Kidney epithelial cell (primary cell): ENCODE data around the gene ABTB2. TPM values are rescaled to one million over a fixed set of nuclear protein-coding genes. Genes with fewer than 3 reads are reported as not detected.

Experiments used
- DNase-seq: peaks from one replicate; pipeline ENCODE4 v3.0.0-alpha.2; 2010; ENCODE audit warnings: low read depth
- H3K27me3 ChIP-seq: 2 replicates; pipeline ENCODE4 v1.6.0; 2011; ENCODE audit warnings: low read length; ENCODE audit not compliant: control insufficient read depth, insufficient read depth
- H3K36me3 ChIP-seq: 2 replicates; pipeline ENCODE4 v1.5.1; 2011; ENCODE audit warnings: low read length; ENCODE audit not compliant: control insufficient read depth, insufficient read depth
- H3K4me3 ChIP-seq: 2 replicates; pipeline ENCODE4 v1.5.1; 2011; ENCODE audit warnings: low read depth, mild to moderate bottlenecking, control low read depth, low read length
- total RNA-seq: library from RNA; depleted of rRNA; stranded (reverse); fragments of >200 nt; gene quantifications from 2 replicates; pipeline ENCODE4 v1.2.3, GENCODE V29; 2015
- TF ChIP-seq, protein P1 (sequence below): IDR thresholded peaks from 2 replicates; pipeline ENCODE4 v1.5.1; 2011; ENCODE audit warnings: mild to moderate bottlenecking, moderate library complexity, low read length, control low read depth, inconsistent platforms; ENCODE audit not compliant: insufficient read depth, poor library complexity, severe bottlenecking

ABTB2 gene
- total RNA-seq, 1 donor from 2014 or later: 26.8 TPM

DNA sequence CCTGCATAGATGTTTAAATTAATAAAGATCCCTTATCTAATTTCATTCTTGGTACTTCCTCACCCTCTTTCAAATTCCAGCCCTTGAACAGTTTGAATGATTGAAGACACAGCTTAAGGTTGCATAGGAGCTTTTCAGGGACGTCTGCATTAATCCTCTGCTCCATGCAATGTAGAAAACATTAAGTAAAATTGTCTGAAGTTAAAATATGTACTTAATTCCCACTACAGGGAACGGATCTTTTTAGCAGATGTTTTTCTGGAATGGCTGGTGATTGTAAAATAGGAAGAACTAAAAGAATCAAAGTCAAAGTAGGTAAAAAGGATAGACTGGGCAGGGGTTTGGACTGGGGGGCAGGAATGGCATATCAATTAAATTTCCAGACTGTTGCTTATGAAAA is 58.9 kb downstream of the ABTB2 start:
- Histone ChIP-seq H3K4me3 (no peak overlapping the region), H3K36me3 (no peaks in the 10 kb centered on the region), H3K27me3 (no peaks in the 10 kb centered on the region)
- DNase-seq: no peak
- TF ChIP-seq, protein P1, sequence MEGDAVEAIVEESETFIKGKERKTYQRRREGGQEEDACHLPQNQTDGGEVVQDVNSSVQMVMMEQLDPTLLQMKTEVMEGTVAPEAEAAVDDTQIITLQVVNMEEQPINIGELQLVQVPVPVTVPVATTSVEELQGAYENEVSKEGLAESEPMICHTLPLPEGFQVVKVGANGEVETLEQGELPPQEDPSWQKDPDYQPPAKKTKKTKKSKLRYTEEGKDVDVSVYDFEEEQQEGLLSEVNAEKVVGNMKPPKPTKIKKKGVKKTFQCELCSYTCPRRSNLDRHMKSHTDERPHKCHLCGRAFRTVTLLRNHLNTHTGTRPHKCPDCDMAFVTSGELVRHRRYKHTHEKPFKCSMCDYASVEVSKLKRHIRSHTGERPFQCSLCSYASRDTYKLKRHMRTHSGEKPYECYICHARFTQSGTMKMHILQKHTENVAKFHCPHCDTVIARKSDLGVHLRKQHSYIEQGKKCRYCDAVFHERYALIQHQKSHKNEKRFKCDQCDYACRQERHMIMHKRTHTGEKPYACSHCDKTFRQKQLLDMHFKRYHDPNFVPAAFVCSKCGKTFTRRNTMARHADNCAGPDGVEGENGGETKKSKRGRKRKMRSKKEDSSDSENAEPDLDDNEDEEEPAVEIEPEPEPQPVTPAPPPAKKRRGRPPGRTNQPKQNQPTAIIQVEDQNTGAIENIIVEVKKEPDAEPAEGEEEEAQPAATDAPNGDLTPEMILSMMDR: no peak

DNA sequence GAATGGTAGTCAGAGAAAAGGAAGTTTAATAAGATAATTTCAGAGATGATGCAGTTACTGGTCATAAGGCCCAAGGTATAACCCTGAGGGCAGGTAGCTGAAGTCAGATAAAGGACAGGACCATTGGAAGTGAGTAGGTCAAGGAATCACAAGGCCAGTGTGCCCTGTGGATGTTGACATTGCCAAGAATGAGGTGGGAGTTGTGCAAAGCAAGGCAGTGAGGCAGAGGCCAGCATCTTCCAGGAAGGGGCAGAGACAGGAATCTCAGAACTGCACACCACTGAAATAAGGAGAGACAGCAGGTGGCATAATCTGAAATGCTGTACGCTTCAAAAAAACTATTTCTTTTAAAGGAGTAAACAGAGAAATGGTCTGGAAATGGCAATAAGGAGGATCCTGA is 61.4 kb downstream of the ABTB2 start:
- no peaks in the 10 kb centered on the region for H3K36me3 ChIP-seq
- no peaks in the 10 kb centered on the region for H3K27me3 ChIP-seq
- H3K4me3 ChIP-seq: no peak overlapping the region
- DNase-seq: no peak
- TF ChIP-seq, protein P1: no peak

DNA sequence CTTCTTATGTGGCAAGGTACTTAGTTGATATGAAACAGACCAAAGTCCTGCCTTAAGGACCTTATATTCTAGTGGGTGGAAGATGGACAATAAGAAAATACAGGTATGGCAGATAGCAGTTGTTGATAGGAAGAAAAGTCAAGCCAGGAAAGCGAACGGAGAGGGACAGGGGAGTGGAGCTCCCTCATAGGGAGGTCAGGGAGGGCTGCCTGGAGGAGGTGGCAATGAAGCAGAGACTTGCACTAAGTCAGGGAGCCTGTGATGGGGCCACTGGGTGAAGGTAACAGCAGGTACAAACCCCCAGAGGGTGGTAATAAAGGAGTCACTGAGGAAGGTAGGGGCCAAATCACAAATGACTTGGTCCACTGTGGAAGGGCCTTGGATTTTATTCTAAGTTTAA is 65.3 kb downstream of the ABTB2 start:
- Histone ChIP-seq H3K36me3 (no peaks in the 10 kb centered on the region), H3K27me3 (no peaks in the 10 kb centered on the region), H3K4me3 (no peak overlapping the region)
- DNase-seq: no peak
- TF ChIP-seq, protein P1: no peak

DNA sequence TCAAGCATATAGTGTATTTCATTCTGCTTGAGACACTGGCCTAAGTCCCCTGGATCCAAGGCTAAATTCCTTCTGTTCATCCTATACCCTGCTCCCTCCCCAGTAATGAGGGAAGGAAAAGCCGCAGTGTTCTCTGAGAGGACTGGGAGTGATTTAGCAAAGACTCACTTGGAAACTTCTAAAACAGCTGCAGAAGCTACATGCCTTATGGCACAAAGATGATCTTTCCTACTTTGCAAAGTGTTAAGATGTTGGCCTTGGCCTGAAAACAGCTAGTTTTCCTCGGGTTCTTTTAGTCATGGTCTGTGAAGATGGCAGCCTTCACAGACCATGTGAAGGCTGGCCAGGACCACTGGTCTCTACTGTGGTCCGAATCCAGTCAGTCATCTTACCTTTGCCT is 65.7 kb downstream of the ABTB2 start:
- H3K27me3 ChIP-seq: no peaks in the 10 kb centered on the region
- no peak overlapping the region for H3K4me3 ChIP-seq
- no peak for DNase-seq
- no peaks in the 10 kb centered on the region for H3K36me3 ChIP-seq
- TF ChIP-seq, protein P1: no peak

DNA sequence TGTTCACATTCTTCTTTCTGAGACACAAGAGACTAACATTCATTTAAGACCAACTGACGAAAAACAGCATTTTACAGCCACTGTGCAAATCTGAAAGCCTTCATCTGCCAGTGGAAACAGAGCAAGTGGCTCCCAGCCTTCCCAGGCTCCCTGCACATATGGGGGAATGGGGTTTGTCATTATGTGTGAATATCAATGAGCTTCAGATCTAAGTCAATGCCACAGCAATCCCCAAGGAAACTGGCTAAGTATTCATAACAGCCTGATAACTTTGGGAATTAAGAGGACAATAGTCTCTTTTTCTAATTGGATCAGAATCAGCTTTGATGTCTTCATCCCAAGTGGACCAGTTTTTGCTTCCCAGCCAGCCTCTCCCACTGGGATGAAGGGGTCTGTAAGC is 66.9 kb downstream of the ABTB2 start:
- H3K36me3 ChIP-seq: no peaks in the 10 kb centered on the region
- no peak for DNase-seq
- no peak overlapping the region for H3K4me3 ChIP-seq
- TF ChIP-seq, protein P1: no peak
- H3K27me3 ChIP-seq: no peaks in the 10 kb centered on the region

DNA sequence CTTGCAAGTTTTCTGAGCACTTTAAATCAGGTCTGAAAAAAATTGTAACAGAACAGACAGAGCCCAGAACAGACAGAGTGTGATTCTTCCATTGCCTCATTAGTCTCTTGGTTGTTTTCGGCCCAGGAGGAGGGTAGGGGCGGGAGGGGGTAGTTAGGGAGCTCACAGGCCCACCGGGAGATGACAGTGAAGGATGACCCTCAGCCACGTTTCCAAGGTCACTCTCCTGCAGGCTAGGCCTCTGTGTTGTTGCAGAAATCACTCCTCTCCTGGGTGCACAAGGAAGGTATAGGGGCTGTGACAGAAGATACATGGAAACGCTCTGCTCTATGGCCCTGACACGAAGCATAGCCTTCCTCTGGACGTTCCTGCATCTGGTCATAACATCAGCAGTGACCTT is 69.3 kb downstream of the ABTB2 start:
- no peak for DNase-seq
- H3K4me3 ChIP-seq: no peak overlapping the region

More for the DNA sequence above, 69.3 kb downstream of the ABTB2 start:
- no peaks in the 10 kb centered on the region for H3K27me3 ChIP-seq
- TF ChIP-seq, protein P1: no peak
- no peaks in the 10 kb centered on the region for H3K36me3 ChIP-seq
